ENCODE data around the gene RPS10.
"Not testable (repeated sequence)": the region's sequence is repeated elsewhere in the genome, so short reads cannot be mapped to it uniquely, and the experiment has no call there.

DNA sequence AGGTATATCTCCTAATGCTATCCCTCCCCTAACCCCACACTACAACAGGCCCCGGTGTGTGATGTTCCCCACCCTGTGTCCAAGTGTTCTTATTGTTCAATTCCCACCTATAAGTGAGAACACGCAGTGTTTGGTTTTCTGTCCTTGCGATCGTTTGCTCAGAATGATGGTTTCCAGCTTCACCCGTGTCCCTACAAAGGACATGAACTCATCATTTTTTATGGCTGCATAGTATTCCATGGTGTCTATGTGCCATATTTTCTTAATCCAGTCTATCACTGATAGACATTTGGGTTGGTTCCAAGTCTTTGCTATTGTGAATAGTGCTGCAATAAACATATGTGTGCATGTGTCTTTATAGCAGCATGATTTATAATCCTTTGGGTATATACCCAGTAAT, 54.0 kb downstream of the RPS10 start:
- not testable (repeated sequence) for TF ChIP-seq EZH2 (IDR thresholded peaks at IDR 0.05); POLR2AphosphoS5 (IDR thresholded peaks at IDR 0.05; ENCODE audit: borderline replicate concordance, low read depth, low read length)
